ENCODE measurements around the gene KRTAP10-9.

- TF ChIP-seq, protein P1, sequence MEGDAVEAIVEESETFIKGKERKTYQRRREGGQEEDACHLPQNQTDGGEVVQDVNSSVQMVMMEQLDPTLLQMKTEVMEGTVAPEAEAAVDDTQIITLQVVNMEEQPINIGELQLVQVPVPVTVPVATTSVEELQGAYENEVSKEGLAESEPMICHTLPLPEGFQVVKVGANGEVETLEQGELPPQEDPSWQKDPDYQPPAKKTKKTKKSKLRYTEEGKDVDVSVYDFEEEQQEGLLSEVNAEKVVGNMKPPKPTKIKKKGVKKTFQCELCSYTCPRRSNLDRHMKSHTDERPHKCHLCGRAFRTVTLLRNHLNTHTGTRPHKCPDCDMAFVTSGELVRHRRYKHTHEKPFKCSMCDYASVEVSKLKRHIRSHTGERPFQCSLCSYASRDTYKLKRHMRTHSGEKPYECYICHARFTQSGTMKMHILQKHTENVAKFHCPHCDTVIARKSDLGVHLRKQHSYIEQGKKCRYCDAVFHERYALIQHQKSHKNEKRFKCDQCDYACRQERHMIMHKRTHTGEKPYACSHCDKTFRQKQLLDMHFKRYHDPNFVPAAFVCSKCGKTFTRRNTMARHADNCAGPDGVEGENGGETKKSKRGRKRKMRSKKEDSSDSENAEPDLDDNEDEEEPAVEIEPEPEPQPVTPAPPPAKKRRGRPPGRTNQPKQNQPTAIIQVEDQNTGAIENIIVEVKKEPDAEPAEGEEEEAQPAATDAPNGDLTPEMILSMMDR (IDR thresholded peaks at IDR 0.05; ENCODE audit: control extremely low read depth in 1 of 3, insufficient read depth in 1 of 3, low read depth in 1 of 3, low read length in 3 of 3): no peak
- TF ChIP-seq EP300 (IDR thresholded peaks at IDR 0.05; ENCODE audit: borderline replicate concordance in 1 of 2, low read depth in 2 of 2, low read length in 2 of 2): no peak
- TF ChIP-seq RFX5 (IDR thresholded peaks at IDR 0.05; ENCODE audit: borderline replicate concordance, low read depth, low read length): no peak
- TF ChIP-seq TBP (IDR thresholded peaks at IDR 0.05; ENCODE audit: low read depth, low read length): no peak
- no peak for TF ChIP-seq MAFK (IDR thresholded peaks at IDR 0.05; ENCODE audit: low read depth, low read length)
- no peak for TF ChIP-seq CREB1 (IDR thresholded peaks at IDR 0.05)
- TF ChIP-seq GTF2F1 (IDR thresholded peaks at IDR 0.05; ENCODE audit: borderline replicate concordance, low read depth, low read length): no peak
- TF ChIP-seq POLR2A (IDR thresholded peaks at IDR 0.05; ENCODE audit: control extremely low read depth in 1 of 2, low read depth in 2 of 2, low read length in 2 of 2): no peak
- no peak for TF ChIP-seq TAF1 (IDR thresholded peaks at IDR 0.05; ENCODE audit: low read depth, low read length)
- no peak for TF ChIP-seq JUND (IDR thresholded peaks at IDR 0.05; ENCODE audit: low read length)
- TF ChIP-seq POLR2AphosphoS5 (IDR thresholded peaks at IDR 0.05; ENCODE audit: low read depth, low read length): no peak
- TF ChIP-seq SUZ12 (IDR thresholded peaks at IDR 0.05; ENCODE audit: low read length): no peak
These were observed 10.3 kb downstream of the KRTAP10-9 start, which contains the start of gene KRTAP10-10 for GRCh38 chr21:44637018-44637850.

Measured in H1 (cell line).